Activated naive CD4-positive, alpha-beta T cell (primary cell): Measurements from ENCODE around the gene SEC24D.

Source experiments
- DNase-seq, 4 experiments: peaks; one replicate each; lab custom pipeline; 2025; lab: John Stamatoyannopoulos, UW

SEC24D gene

GRCh38 chr4:118842055-118842454 is 6.1 kb upstream of the SEC24D start:
- DNase-seq = no peak

- DNase-seq = no peak
Observed at GRCh38 chr4:118839221-118839927, 3.4 kb upstream of the SEC24D start.

GRCh38 chr4:118837121-118837507 is 1.2 kb upstream of the SEC24D start:
- no peak for DNase-seq

GRCh38 chr4:118836301-118837120 is 585 bp upstream of the SEC24D start:
- DNase-seq = peak in 2 of 4 experiments; percentile 7 to 20

GRCh38 chr4:118834960-118835569 is 861 bp downstream of the SEC24D start:
- DNase-seq = peak in 3 of 4 experiments; percentile 2 to 4 (median 2)

GRCh38 chr4:118834070-118834469 is 1.9 kb downstream of the SEC24D start:
- DNase-seq = no peak

GRCh38 chr4:118833192-118833820 is 2.6 kb downstream of the SEC24D start:
- no peak for DNase-seq

- no peak for DNase-seq
Observed at GRCh38 chr4:118829107-118829506, 6.8 kb downstream of the SEC24D start.

- no peak for DNase-seq
Observed at GRCh38 chr4:118826723-118827444, 9.0 kb downstream of the SEC24D start.

GRCh38 chr4:118825799-118826198 is 10.1 kb downstream of the SEC24D start:
- no peak for DNase-seq

GRCh38 chr4:118824141-118824540 is 11.8 kb downstream of the SEC24D start:
- no peak for DNase-seq

GRCh38 chr4:118823471-118823870 is 12.5 kb downstream of the SEC24D start:
- DNase-seq = no peak

GRCh38 chr4:118821590-118822293 is 14.2 kb downstream of the SEC24D start:
- no peak for DNase-seq

GRCh38 chr4:118817178-118817930 is 18.6 kb downstream of the SEC24D start:
- DNase-seq = no peak

- no peak for DNase-seq
Observed at GRCh38 chr4:118816538-118817177, 19.3 kb downstream of the SEC24D start.

GRCh38 chr4:118814891-118815290 is 21.0 kb downstream of the SEC24D start:
- DNase-seq = no peak

- no peak for DNase-seq
Observed at GRCh38 chr4:118814058-118814457, 21.9 kb downstream of the SEC24D start.

GRCh38 chr4:118813561-118813960 is 22.4 kb downstream of the SEC24D start:
- DNase-seq = no peak

GRCh38 chr4:118811832-118812231 is 24.1 kb downstream of the SEC24D start:
- no peak for DNase-seq
